ENCODE results near the gene NQO2. TPM values are rescaled to one million over a fixed set of nuclear protein-coding genes. Genes with fewer than 3 reads are reported as not detected.
"Not testable (repeated sequence)": the region's sequence is repeated elsewhere in the genome, so short reads cannot be mapped to it uniquely, and the experiment has no call there.

NQO2 gene
- total and polyA plus RNA-seq, 2 donors (not counting 1 experiment from before 2014, with no cell fraction given): 12.1 to 13.5 TPM

- Histone ChIP-seq H3K36me3 (ENCODE audit: control insufficient read depth, insufficient read depth, low read length) (no peaks in the 10 kb centered on the region), H4K20me1 (ENCODE audit: control insufficient read depth, extremely low read depth, insufficient read depth, low read length) (no peaks in the 10 kb centered on the region), H3K79me2 (ENCODE audit: control insufficient read depth, insufficient read depth, low read length) (no peaks in the 10 kb centered on the region), H3K4me1 (ENCODE audit: control insufficient read depth, extremely low read depth, insufficient read depth, low read length) (peaks cover 3% of the 10 kb centered on the region), H3K4me2 (ENCODE audit: extremely low read depth, insufficient read depth, low read length) (no peak overlapping the region), H2AFZ (ENCODE audit: low read length) (no peak overlapping the region), H3K9me3 (ENCODE audit: control insufficient read depth, insufficient read depth, low read depth, low read length) (no peaks in the 10 kb centered on the region), H3K27me3 (ENCODE audit: control insufficient read depth, insufficient read depth, low read length) (no peaks in the 10 kb centered on the region), H3K9ac (ENCODE audit: insufficient read depth, low read length) (no peak overlapping the region), H3K27ac (ENCODE audit: insufficient read depth, low read length) (no peak overlapping the region), H3K4me3 (replicated peaks in 1 of 4; ENCODE audit: control extremely low read depth in 1 of 4, insufficient read depth in 1 of 4, low read depth in 3 of 4, low read length in 4 of 4) (no peak overlapping the region)
- no peak for DNase-seq (ENCODE audit: low read depth in 2 of 2)
- no peak for TF ChIP-seq CTCF (conservative IDR thresholded peaks at IDR 0.05 in 1 of 2, IDR thresholded peaks at IDR 0.05 in 1 of 2; ENCODE audit: low read depth in 1 of 2, low read length in 2 of 2)
- no peak for TF ChIP-seq EZH2 (IDR thresholded peaks at IDR 0.05; ENCODE audit: low read length, missing control alignments)
These were observed 5.9 kb upstream of the NQO2 start for GRCh38 chr6:2993755-2994317.

DNA sequence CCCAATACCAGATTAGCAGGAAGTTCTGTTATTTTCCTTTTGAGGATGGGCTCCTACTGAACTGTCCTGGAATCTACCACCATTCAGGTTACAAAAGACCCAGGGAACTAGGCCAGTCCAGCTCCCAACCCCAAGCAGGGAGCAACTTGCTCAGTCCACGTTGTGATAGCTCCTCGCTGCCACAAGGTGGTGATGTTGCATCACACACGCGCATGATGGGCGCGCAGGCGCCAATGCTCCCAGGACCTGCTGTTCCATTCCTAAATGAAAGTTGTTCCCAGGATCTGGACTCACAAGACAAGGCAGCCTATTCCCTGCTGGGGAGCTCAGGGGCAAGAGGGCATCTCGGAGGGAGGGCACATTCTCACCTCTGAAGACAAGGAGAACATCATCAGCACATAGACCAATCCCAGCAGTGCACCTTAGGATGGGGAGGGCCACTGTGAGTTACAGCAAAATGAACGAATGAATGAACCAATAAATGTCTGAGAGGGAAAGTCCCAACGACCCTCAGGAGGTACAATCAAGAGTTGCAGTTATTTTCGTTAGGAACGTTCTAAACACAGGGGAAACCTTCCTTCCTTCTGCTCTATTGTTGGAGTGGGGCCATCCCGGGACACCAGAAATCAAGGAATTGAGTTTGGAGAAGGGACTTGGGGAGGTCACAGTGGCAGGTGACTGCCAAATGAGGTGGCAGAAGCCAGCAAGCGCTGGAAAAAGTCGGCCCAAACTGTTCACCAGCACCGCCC lies 1.3 kb upstream of the NQO2 start:
- H3K4me1 ChIP-seq (ENCODE audit: control insufficient read depth, extremely low read depth, insufficient read depth, low read length); DNase-seq (ENCODE audit: low read depth in 2 of 2); H3K79me2 ChIP-seq (ENCODE audit: control insufficient read depth, insufficient read depth, low read length); H3K36me3 ChIP-seq (ENCODE audit: control insufficient read depth, insufficient read depth, low read length); H4K20me1 ChIP-seq (ENCODE audit: control insufficient read depth, extremely low read depth, insufficient read depth, low read length); H3K9ac ChIP-seq (ENCODE audit: insufficient read depth, low read length); H3K27me3 ChIP-seq (ENCODE audit: control insufficient read depth, insufficient read depth, low read length); H2AFZ ChIP-seq (ENCODE audit: low read length); H3K9me3 ChIP-seq (ENCODE audit: control insufficient read depth, insufficient read depth, low read depth, low read length): not testable (repeated sequence)
- Histone ChIP-seq H3K4me3 (replicated peaks in 1 of 4; ENCODE audit: control extremely low read depth in 1 of 4, insufficient read depth in 1 of 4, low read depth in 3 of 4, low read length in 4 of 4) (peak overlapping the region in 3 of 4 experiments; percentile 9 to 69 (median 66)), H3K4me2 (ENCODE audit: extremely low read depth, insufficient read depth, low read length) (peak overlapping the region; percentile 95), H3K27ac (ENCODE audit: insufficient read depth, low read length) (peak overlapping the region; percentile 77)
- peak; percentile 29 to 39 for TF ChIP-seq CTCF (conservative IDR thresholded peaks at IDR 0.05 in 1 of 2, IDR thresholded peaks at IDR 0.05 in 1 of 2; ENCODE audit: low read depth in 1 of 2, low read length in 2 of 2)

DNA sequence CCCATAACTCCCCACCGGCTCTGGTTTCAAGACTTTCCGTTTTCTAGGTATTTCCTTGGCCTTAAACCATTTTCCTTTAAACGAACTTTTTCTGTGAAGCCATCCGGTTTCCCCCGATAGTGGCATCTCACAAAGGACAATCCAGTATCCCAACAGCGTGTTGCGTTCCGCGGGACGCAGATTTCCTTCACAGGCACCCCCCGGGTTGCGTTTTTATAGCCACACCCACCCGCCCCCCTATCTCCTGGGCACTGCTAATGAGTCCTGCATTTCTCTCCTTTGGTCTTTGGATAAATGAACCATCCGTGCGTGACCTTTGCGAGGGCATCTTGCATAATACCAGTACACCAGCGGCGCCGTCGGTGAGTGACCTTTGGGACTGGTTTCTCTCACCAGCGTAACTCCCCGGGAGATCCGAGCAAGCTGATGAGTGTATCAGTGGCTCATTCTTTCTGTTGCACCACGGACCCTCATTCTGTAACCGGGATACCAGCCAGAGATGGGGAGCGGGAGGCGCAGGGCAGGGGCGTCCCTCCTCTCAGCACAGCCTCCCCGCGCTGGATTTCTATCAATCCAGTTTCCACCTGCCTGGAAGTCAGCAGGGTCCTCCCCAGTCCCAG lies 586 bp upstream of the NQO2 start:
- Histone ChIP-seq H3K9me3 (ENCODE audit: control insufficient read depth, insufficient read depth, low read depth, low read length) (no peaks in the 10 kb centered on the region), H3K4me1 (ENCODE audit: control insufficient read depth, extremely low read depth, insufficient read depth, low read length) (peaks cover 8% of the 10 kb centered on the region), H3K27me3 (ENCODE audit: control insufficient read depth, insufficient read depth, low read length) (no peaks in the 10 kb centered on the region), H3K36me3 (ENCODE audit: control insufficient read depth, insufficient read depth, low read length) (no peaks in the 10 kb centered on the region), H3K4me2 (ENCODE audit: extremely low read depth, insufficient read depth, low read length) (peak overlapping the region; percentile 95), H3K79me2 (ENCODE audit: control insufficient read depth, insufficient read depth, low read length) (no peaks in the 10 kb centered on the region), H3K9ac (ENCODE audit: insufficient read depth, low read length) (peak overlapping the region; percentile 55), H3K27ac (ENCODE audit: insufficient read depth, low read length) (peak overlapping the region; percentile 77), H2AFZ (ENCODE audit: low read length) (peak overlapping the region; percentile 90), H3K4me3 (replicated peaks in 1 of 4; ENCODE audit: control extremely low read depth in 1 of 4, insufficient read depth in 1 of 4, low read depth in 3 of 4, low read length in 4 of 4) (peak overlapping the region; percentile 60 to 69 (median 68)), H4K20me1 (ENCODE audit: control insufficient read depth, extremely low read depth, insufficient read depth, low read length) (no peaks in the 10 kb centered on the region)
- DNase-seq (ENCODE audit: low read depth in 2 of 2): peak; percentile 67 to 91
- TF ChIP-seq CTCF (conservative IDR thresholded peaks at IDR 0.05 in 1 of 2, IDR thresholded peaks at IDR 0.05 in 1 of 2; ENCODE audit: low read depth in 1 of 2, low read length in 2 of 2) (no peak), EZH2 (IDR thresholded peaks at IDR 0.05; ENCODE audit: low read length, missing control alignments) (no peak)

Data from fibroblast of lung (primary cell).